Measurements from ENCODE around the gene CLSTN2. TPM values are rescaled to one million over a fixed set of nuclear protein-coding genes. Genes with fewer than 3 reads are reported as not detected.

Gene CLSTN2
- polyA plus RNA-seq, 3 donors, result not detected

- H4K20me1 ChIP-seq (ENCODE audit: insufficient read depth, low read length), result no peaks in the 10 kb centered on the region
- no peak overlapping the region for H2AFZ ChIP-seq (ENCODE audit: insufficient read depth, low read depth, low read length, poor library complexity, severe bottlenecking)
- H3K9me3 ChIP-seq (replicated peaks in 1 of 2; ENCODE audit: control insufficient read depth in 1 of 2, insufficient read depth in 1 of 2, low read length in 2 of 2), result no peaks in the 10 kb centered on the region
- 93% methylated on average over 3 of the region's 5 CpGs for WGBS (ENCODE audit: insufficient coverage)
- peaks cover 0 to 1% (median 0%) of the 10 kb centered on the region in 3 donors for H3K27me3 Mint-ChIP-seq (ENCODE audit: low read depth in 3 of 3)
- no peak overlapping the region for H3K27ac ChIP-seq (ENCODE audit: low read depth in 1 of 2, low read length in 2 of 2)
- no peak overlapping the region for H3K9ac ChIP-seq (ENCODE audit: insufficient read depth, low read length, poor library complexity, severe bottlenecking)
- no peaks in the 10 kb centered on the region for H3K27me3 ChIP-seq (ENCODE audit: control insufficient read depth in 2 of 2, insufficient read depth in 2 of 2, low read length in 2 of 2)
- no peaks in the 10 kb centered on the region for H3K4me1 ChIP-seq (ENCODE audit: control insufficient read depth in 1 of 2, insufficient read depth in 2 of 2, low read length in 2 of 2)
- H3K9me3 Mint-ChIP-seq, result peaks cover 0 to 1% (median 0%) of the 10 kb centered on the region in 7 donors
- H3K36me3 ChIP-seq (replicated peaks in 1 of 2; ENCODE audit: control insufficient read depth in 1 of 2, insufficient read depth in 2 of 2, low read length in 2 of 2), result no peaks in the 10 kb centered on the region
- no peak for DNase-seq
- intact Hi-C loops (cut with micrococcal nuclease), result no loop called here
- no peak overlapping the region for H3K27ac Mint-ChIP-seq
- no peaks in the 10 kb centered on the region for H3K79me2 ChIP-seq (ENCODE audit: insufficient read depth, low read length)
- H3K4me1 Mint-ChIP-seq, result no peaks in the 10 kb centered on the region
- H3K4me3 ChIP-seq (replicated peaks in 1 of 3; ENCODE audit: low read depth in 2 of 3, low read length in 3 of 3), result no peak overlapping the region
- no peak overlapping the region for H3K4me2 ChIP-seq (replicated peaks; ENCODE audit: extremely low read depth, low read length, poor library complexity, severe bottlenecking)
- TF ChIP-seq, protein P1, sequence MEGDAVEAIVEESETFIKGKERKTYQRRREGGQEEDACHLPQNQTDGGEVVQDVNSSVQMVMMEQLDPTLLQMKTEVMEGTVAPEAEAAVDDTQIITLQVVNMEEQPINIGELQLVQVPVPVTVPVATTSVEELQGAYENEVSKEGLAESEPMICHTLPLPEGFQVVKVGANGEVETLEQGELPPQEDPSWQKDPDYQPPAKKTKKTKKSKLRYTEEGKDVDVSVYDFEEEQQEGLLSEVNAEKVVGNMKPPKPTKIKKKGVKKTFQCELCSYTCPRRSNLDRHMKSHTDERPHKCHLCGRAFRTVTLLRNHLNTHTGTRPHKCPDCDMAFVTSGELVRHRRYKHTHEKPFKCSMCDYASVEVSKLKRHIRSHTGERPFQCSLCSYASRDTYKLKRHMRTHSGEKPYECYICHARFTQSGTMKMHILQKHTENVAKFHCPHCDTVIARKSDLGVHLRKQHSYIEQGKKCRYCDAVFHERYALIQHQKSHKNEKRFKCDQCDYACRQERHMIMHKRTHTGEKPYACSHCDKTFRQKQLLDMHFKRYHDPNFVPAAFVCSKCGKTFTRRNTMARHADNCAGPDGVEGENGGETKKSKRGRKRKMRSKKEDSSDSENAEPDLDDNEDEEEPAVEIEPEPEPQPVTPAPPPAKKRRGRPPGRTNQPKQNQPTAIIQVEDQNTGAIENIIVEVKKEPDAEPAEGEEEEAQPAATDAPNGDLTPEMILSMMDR (IDR thresholded peaks at IDR 0.05), result no peak
- H3K4me3 Mint-ChIP-seq, result no peak overlapping the region
- no peaks in the 10 kb centered on the region for H3K36me3 Mint-ChIP-seq
Observed at GRCh38 chr3:139893963-139894642, 40.9 kb upstream of the CLSTN2 start.

- Histone ChIP-seq H3K9ac (ENCODE audit: insufficient read depth, low read length, poor library complexity, severe bottlenecking) (no peak overlapping the region), H3K27ac (ENCODE audit: low read depth in 1 of 2, low read length in 2 of 2) (no peak overlapping the region), H3K4me2 (replicated peaks; ENCODE audit: extremely low read depth, low read length, poor library complexity, severe bottlenecking) (no peak overlapping the region), H3K4me3 (replicated peaks in 1 of 3; ENCODE audit: low read depth in 2 of 3, low read length in 3 of 3) (no peak overlapping the region), H2AFZ (ENCODE audit: insufficient read depth, low read depth, low read length, poor library complexity, severe bottlenecking) (no peak overlapping the region), H3K4me1 (ENCODE audit: control insufficient read depth in 1 of 2, insufficient read depth in 2 of 2, low read length in 2 of 2) (no peaks in the 10 kb centered on the region), H4K20me1 (ENCODE audit: insufficient read depth, low read length) (no peaks in the 10 kb centered on the region), H3K9me3 (replicated peaks in 1 of 2; ENCODE audit: control insufficient read depth in 1 of 2, insufficient read depth in 1 of 2, low read length in 2 of 2) (no peaks in the 10 kb centered on the region), H3K79me2 (ENCODE audit: insufficient read depth, low read length) (no peaks in the 10 kb centered on the region), H3K27me3 (ENCODE audit: control insufficient read depth in 2 of 2, insufficient read depth in 2 of 2, low read length in 2 of 2) (no peaks in the 10 kb centered on the region), H3K36me3 (replicated peaks in 1 of 2; ENCODE audit: control insufficient read depth in 1 of 2, insufficient read depth in 2 of 2, low read length in 2 of 2) (no peaks in the 10 kb centered on the region)
- DNase-seq, result no peak
- intact Hi-C loops (cut with micrococcal nuclease), result no loop called here
- Mint-ChIP-seq H3K36me3 (no peaks in the 10 kb centered on the region), H3K27ac (no peak overlapping the region), H3K4me1 (no peaks in the 10 kb centered on the region), H3K9me3 (peaks cover 0 to 3% (median 0%) of the 10 kb centered on the region in 7 donors), H3K4me3 (no peak overlapping the region), H3K27me3 (ENCODE audit: low read depth in 3 of 3) (peaks cover 0 to 1% (median 0%) of the 10 kb centered on the region in 3 donors)
- TF ChIP-seq, protein P1 (IDR thresholded peaks at IDR 0.05), result no peak
- WGBS (ENCODE audit: insufficient coverage), result 100% methylated on average over 1 of the region's 1 CpG
Observed at GRCh38 chr3:139894643-139894989, 40.4 kb upstream of the CLSTN2 start.
